Sigmoid colon (tissue), 7 donors: ENCODE measurements around the gene PDE6G. TPM values are rescaled to one million over a fixed set of nuclear protein-coding genes. Genes with fewer than 3 reads are reported as not detected.

Experiments used
- DNase-seq: peaks from one replicate; pipeline ENCODE4 v3.0.0-alpha.2; 2019
- H3K27ac ChIP-seq, 4 donors: fragments of 200-600 bp; sonication (generic); one replicate each; pipeline ENCODE4 v1.5.1; 2016 to 2019; ENCODE audit warnings: mild to moderate bottlenecking in 1 of 4
- H3K27me3 ChIP-seq, 3 donors: fragments of 200-600 bp; sonication (generic); one replicate each; pipeline ENCODE4 v1.5.1; 2019; ENCODE audit warnings: mild to moderate bottlenecking in 1 of 3
- H3K36me3 ChIP-seq, 4 donors: fragments of 200-600 bp; sonication (generic); one replicate each; pipeline ENCODE4 v1.5.1; 2016 to 2019
- H3K4me1 ChIP-seq, 4 donors: fragments of 200-600 bp; sonication (generic); one replicate each; pipeline ENCODE4 v1.5.1; 2017 to 2019
- H3K4me3 ChIP-seq, 4 donors: fragments of 200-600 bp; sonication (generic); one replicate each; pipeline ENCODE4 v1.5.1; 2017 to 2019; ENCODE audit warnings: mild to moderate bottlenecking in 2 of 4, moderate library complexity in 1 of 4
- H3K9me3 ChIP-seq, 4 donors: fragments of 200-600 bp in 3 of 4; sonication (generic) in 3 of 4; one replicate each; pipeline versions ENCODE4 v1.5.1 to v1.6.1; 2013 to 2019
- EP300 ChIP-seq, 4 donors: sonication (generic); formaldehyde crosslinking; IDR thresholded peaks; one replicate each; pipeline ENCODE4 v1.6.1; 2017; ENCODE audit warnings: antibody characterized with exemption in 4 of 4
- POLR2A ChIP-seq, 2 donors: fragments of 450-650 bp; IDR thresholded peaks; one replicate each; pipeline ENCODE4 v1.6.1; 2016; ENCODE audit warnings: antibody characterized with exemption in 2 of 2, mild to moderate bottlenecking in 2 of 2, moderate library complexity in 2 of 2
- POLR2AphosphoS5 ChIP-seq, 4 donors: sonication (generic); formaldehyde crosslinking; IDR thresholded peaks; one replicate each; pipeline ENCODE4 v1.6.1; 2017; ENCODE audit warnings: antibody characterized with exemption in 4 of 4
- WGBS, 2 donors: extraction: QIAGEN DNeasy Blood & Tissue Kit; methylation state at CpG; one replicate each; pipeline ENCODE4 v1.1.7; 2013; 5-methylcytosine and 5-hydroxymethylcytosine counted together
- intact Hi-C: fragments of 100-400 bp; cut with DNase I; formaldehyde crosslinking; loops from one replicate; pipeline ENCODE4 v1.15.1; 2023
- polyA plus RNA-seq, 3 donors: library from polyadenylated mRNA; stranded (reverse); fragments of 200-250 nt; gene quantifications; one replicate each; pipeline ENCODE4 v1.2.3, GENCODE V29; 2013
- total RNA-seq, 4 donors: library from RNA; depleted of rRNA; stranded (reverse); fragments of >200 nt; gene quantifications; one replicate each; pipeline ENCODE4 v1.1.0, GENCODE V29; 2016
- TF ChIP-seq, protein P1 (sequence below), 4 experiments: fragments of 450-650 bp in 3 of 4; fragments of 200-600 bp in 1 of 4; IDR thresholded peaks; one replicate each; pipeline ENCODE4 v1.5.1; 2016 to 2019; ENCODE audit warnings: antibody characterized with exemption in 4 of 4, mild to moderate bottlenecking in 3 of 4, moderate library complexity in 2 of 4
- donor health status: healthy with polysubstance abuse.
- donor health status: Bipolar disorder and iron deficiency.
- donor health status: healthy.

PDE6G gene
- total and polyA plus RNA-seq, 7 donors, result 2.3 to 4.4 (median 3.7) TPM; not detected in 4

DNA sequence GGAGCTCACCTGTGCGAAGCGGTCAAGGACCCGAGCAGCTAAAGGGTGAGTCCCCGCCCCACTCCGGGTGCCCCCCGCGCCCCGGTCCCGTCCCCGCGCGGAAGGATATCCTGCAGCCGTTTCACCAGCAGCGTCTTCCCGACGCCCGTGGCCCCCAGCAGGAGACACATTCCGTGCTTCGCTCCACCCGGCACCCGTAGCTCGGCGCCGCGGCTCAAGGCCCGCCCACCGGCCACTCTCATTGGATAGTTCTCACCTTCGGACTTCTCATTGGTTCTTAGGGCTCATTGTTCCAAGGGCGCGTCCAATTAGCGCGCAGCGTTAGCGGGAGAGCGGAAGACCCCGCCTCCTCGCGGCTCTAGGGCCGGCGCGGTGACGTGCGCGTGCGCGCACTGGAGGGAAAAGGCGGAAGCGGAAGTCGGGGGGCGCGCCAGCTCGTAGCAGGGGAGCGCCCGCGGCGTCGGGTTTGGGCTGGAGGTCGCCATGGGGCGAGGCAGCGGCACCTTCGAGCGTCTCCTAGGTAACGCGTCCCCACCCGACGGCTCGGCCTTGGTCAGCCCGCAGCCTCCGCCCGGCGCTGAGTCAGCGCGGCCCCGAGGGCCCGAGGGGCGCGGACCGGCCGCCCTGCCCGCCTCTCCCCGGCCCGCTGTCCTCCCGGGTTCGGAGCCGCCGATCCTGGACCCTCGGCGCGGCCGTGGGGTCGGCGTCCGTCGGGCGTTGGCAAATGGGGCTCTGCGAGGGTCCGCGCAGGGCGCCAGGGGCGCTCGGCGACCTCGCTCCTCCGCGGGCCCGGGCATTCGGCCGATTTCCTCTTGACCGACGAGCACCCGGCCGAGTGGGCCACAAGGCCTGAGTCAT lies 27.5 kb upstream of the PDE6G start, which contains the start of the genes ARL16 and HGS:
Gene ARL16, minus strand, starts transcription at position 214 of the 858 bp plus-strand sequence. Its CDS starts 44 bp downstream, at position 170.
Gene HGS, plus strand, starts transcription at position 428 of the 858 bp plus-strand sequence. Its CDS starts 56 bp downstream, at position 484.
- peak; percentile 99 for DNase-seq
- TF ChIP-seq, protein P1, sequence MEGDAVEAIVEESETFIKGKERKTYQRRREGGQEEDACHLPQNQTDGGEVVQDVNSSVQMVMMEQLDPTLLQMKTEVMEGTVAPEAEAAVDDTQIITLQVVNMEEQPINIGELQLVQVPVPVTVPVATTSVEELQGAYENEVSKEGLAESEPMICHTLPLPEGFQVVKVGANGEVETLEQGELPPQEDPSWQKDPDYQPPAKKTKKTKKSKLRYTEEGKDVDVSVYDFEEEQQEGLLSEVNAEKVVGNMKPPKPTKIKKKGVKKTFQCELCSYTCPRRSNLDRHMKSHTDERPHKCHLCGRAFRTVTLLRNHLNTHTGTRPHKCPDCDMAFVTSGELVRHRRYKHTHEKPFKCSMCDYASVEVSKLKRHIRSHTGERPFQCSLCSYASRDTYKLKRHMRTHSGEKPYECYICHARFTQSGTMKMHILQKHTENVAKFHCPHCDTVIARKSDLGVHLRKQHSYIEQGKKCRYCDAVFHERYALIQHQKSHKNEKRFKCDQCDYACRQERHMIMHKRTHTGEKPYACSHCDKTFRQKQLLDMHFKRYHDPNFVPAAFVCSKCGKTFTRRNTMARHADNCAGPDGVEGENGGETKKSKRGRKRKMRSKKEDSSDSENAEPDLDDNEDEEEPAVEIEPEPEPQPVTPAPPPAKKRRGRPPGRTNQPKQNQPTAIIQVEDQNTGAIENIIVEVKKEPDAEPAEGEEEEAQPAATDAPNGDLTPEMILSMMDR (IDR thresholded peaks at IDR 0.05), result no peak
- TF ChIP-seq POLR2AphosphoS5 (IDR thresholded peaks at IDR 0.05) (peak; percentile 58 to 89 (median 84)), POLR2A (IDR thresholded peaks at IDR 0.05) (peak in 1 of 2 donors; percentile 54), EP300 (IDR thresholded peaks at IDR 0.05) (no peak)
- intact Hi-C loops, result loop anchor here (2.0 to 5.0 kb wide), 2 partner anchors 19 to 47 kb away; partner anchors contain the start of genes MRPL12, NPLOC4 and TSPAN10
- Histone ChIP-seq H3K4me3 (peak within 1 kb of the TSS; percentile 75 to 97 (median 86)), H3K4me1 (peaks cover 0 to 32% (median 31%) of the 10 kb centered on the region in 4 donors), H3K36me3 (peaks cover 12 to 42% (median 27%) of the 10 kb centered on the region in 4 donors), H3K27ac (peak within 1 kb of the TSS; percentile 81 to 93 (median 86)), H3K9me3 (no peaks in the 10 kb centered on the region), H3K27me3 (no peaks in the 10 kb centered on the region)
- 1% methylated on average over 112 of the region's 112 CpGs for WGBS, 2 donors

DNA sequence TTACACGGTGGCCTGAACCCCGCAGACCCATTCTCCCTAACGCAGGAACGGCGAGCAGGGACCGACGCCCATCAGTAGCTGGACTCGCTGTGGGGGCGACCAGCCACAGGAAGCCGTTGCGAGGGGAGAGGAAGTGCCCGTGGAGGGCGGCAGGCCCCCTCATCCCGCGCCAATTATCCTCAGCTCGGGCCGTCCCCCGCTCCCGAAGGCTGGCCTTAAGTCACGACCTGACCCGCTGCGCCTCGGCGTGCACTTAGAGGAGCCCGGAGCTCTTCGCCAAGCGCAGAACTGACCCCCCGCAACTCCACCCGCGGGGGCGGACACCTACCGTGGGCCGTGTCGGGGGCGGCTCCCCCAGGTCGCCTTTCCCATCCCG lies 26.9 kb upstream of the PDE6G start:
- WGBS, 2 donors, result 0 to 1% methylated on average over 37 of the region's 37 CpGs
- H3K36me3 ChIP-seq, result peaks cover 12 to 36% (median 21%) of the 10 kb centered on the region in 4 donors
- H3K27me3 ChIP-seq, result no peaks in the 10 kb centered on the region
- H3K4me3 ChIP-seq, result peak overlapping the region; percentile 75 to 97 (median 86)
- intact Hi-C loops, result loop anchor here (5.0 kb wide), 1 partner anchor 46 kb away; the partner anchor contains the start of genes NPLOC4 and TSPAN10
- TF ChIP-seq POLR2A (IDR thresholded peaks at IDR 0.05) (no peak), POLR2AphosphoS5 (IDR thresholded peaks at IDR 0.05) (no peak), EP300 (IDR thresholded peaks at IDR 0.05) (no peak)
- TF ChIP-seq, protein P1 (IDR thresholded peaks at IDR 0.05), result no peak
- peaks cover 0 to 32% (median 31%) of the 10 kb centered on the region in 4 donors for H3K4me1 ChIP-seq
- no peak for DNase-seq
- peak overlapping the region; percentile 81 to 93 (median 84) for H3K27ac ChIP-seq
- no peaks in the 10 kb centered on the region for H3K9me3 ChIP-seq

DNA sequence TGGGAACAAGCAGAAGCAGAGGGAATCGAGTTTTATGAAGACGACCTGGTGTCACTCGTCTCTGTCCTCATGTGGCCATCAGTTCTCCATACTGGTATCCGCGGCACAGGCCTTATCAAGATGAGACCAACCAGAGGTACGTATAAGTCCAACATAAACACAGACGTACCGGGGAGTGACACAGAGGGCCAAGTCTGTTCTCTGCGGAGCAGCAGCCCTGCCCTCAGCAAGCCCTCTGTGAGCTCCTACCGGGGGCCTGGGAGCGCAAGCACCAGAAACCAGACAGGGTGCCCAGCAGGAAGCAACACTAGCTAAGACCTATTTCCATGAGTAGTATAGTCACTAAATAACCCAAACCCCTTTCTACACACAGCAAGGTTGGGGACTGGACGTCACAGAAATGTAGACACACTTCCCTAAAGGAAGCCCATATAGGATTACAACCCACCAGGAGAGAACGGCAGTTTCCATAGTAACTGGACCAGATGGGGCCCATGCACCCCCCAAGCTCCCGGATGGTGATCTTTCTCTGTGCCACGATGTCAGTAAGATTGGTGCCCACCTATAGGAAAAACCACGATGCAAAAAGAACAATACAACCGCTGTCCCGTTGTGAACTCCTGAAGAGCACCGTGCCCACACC lies 26.3 kb upstream of the PDE6G start:
- peaks cover 0 to 32% (median 31%) of the 10 kb centered on the region in 4 donors for H3K4me1 ChIP-seq
- peak overlapping the region; percentile 81 to 93 (median 84) for H3K27ac ChIP-seq
- no peaks in the 10 kb centered on the region for H3K9me3 ChIP-seq
- intact Hi-C loops, result loop anchor here (5.0 kb wide), 1 partner anchor 45 kb away; the partner anchor contains the start of genes NPLOC4 and TSPAN10
- peaks cover 12 to 31% (median 16%) of the 10 kb centered on the region in 4 donors for H3K36me3 ChIP-seq
- no peaks in the 10 kb centered on the region for H3K27me3 ChIP-seq
- no peak for DNase-seq
- WGBS, 2 donors, result 42 to 47% methylated on average over 19 of the region's 19 CpGs
- TF ChIP-seq POLR2AphosphoS5 (IDR thresholded peaks at IDR 0.05) (no peak), POLR2A (IDR thresholded peaks at IDR 0.05) (no peak), EP300 (IDR thresholded peaks at IDR 0.05) (no peak)
- TF ChIP-seq, protein P1 (IDR thresholded peaks at IDR 0.05), result no peak
- H3K4me3 ChIP-seq, result peak overlapping the region; percentile 75 to 97 (median 86)

DNA sequence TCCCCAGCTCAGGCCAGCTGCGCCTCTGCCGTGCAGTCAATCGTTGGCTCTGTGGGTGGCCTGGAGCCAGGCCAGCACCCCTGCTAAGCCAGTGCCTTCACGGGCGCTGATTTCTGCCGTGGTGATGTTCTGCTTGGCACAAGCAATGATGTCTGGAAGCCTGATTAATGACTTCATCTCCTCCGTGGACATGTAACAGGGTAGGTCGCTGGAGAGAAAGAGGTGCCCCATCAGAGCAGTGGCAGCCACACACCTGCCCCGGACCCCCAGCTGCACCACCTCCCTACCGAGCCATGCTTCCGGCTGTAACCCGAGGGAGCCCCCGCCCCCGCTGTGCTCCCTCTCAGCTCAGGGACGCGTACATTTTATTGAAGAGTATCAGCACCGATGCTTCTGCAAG lies 25.3 kb upstream of the PDE6G start:
- no peak for DNase-seq
- TF ChIP-seq, protein P1 (IDR thresholded peaks at IDR 0.05), result no peak
- TF ChIP-seq EP300 (IDR thresholded peaks at IDR 0.05) (no peak), POLR2A (IDR thresholded peaks at IDR 0.05) (no peak), POLR2AphosphoS5 (IDR thresholded peaks at IDR 0.05) (no peak)
- no peak overlapping the region for H3K27ac ChIP-seq
- H3K9me3 ChIP-seq, result no peaks in the 10 kb centered on the region
- H3K36me3 ChIP-seq, result peaks cover 5 to 21% (median 7%) of the 10 kb centered on the region in 4 donors
- H3K27me3 ChIP-seq, result no peaks in the 10 kb centered on the region
- intact Hi-C loops, result loop anchor here (5.0 kb wide), 1 partner anchor 44 kb away; the partner anchor contains the start of genes NPLOC4 and TSPAN10
- H3K4me3 ChIP-seq, result no peak overlapping the region
- H3K4me1 ChIP-seq, result peaks cover 0 to 32% (median 31%) of the 10 kb centered on the region in 4 donors
- 89 to 90% methylated on average over 17 of the region's 17 CpGs for WGBS, 2 donors
